ENCODE data around the gene FAM185A. TPM values are rescaled to one million over a fixed set of nuclear protein-coding genes. Genes with fewer than 3 reads are reported as not detected.

Gene FAM185A
- total and polyA plus RNA-seq, 2 of the 8 experiments (the other 6 are each of a cell fraction or from before 2014, with no cell fraction given) = 5.2 to 6.6 TPM

DNA sequence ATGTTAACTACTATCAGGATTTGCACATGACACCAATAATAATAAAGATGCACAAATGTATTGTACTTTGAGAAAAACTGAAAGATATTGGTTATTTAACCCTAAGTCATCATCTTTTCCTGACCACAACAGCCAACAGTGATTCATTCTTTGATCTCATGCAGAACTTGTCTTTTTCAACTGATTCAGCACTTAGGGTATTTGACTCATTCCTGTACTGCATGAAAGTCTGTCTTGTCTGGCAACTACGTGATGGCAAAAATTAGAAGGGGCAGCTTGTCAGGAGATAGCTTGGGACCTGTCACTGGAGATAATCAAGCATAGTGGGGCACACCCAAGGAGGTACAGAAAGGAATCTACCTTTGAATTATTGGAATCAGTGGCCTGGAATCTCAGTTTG, 86.2 kb downstream of the FAM185A start:
- WGBS, 2 experiments (ENCODE audit: extremely low coverage in 1 of 2, insufficient coverage in 1 of 2, insufficient read length in 1 of 2, insufficient replicate concordance in 2 of 2, low coverage in 1 of 2, low lambda C conversion rate in 2 of 2, missing lambda C conversion rate in 1 of 2) = 88% methylated on average over 1 of the region's 1 CpG; no CpG with 5 or more reads in 1 of the 2 experiments
- no peak overlapping the region for H3K9ac ChIP-seq (replicated peaks in 1 of 4; ENCODE audit: extremely low read depth in 1 of 4, low read depth in 3 of 4, low read length in 3 of 4)
- no peaks in the 10 kb centered on the region for H4K20me1 ChIP-seq (replicated peaks in 1 of 2; ENCODE audit: control insufficient read depth in 1 of 2, insufficient read depth in 2 of 2, low read length in 2 of 2)
- no peaks in the 10 kb centered on the region for H3K79me2 ChIP-seq (ENCODE audit: control insufficient read depth in 1 of 2, insufficient read depth in 2 of 2, low read length in 2 of 2)
- no peak overlapping the region for H2BK5ac ChIP-seq (ENCODE audit: low read depth, low read length)
- H4K91ac ChIP-seq (replicated peaks; ENCODE audit: insufficient read length, low read length) = no peak overlapping the region
- TF ChIP-seq, protein P1, sequence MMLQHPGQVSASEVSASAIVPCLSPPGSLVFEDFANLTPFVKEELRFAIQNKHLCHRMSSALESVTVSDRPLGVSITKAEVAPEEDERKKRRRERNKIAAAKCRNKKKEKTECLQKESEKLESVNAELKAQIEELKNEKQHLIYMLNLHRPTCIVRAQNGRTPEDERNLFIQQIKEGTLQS (IDR thresholded peaks at IDR 0.05; ENCODE audit: insufficient read depth, low read depth, low read length) = no peak
- TF ChIP-seq GABPA (IDR thresholded peaks at IDR 0.05; ENCODE audit: borderline replicate concordance, insufficient read depth, low read length) = no peak
- TF ChIP-seq, protein P2, sequence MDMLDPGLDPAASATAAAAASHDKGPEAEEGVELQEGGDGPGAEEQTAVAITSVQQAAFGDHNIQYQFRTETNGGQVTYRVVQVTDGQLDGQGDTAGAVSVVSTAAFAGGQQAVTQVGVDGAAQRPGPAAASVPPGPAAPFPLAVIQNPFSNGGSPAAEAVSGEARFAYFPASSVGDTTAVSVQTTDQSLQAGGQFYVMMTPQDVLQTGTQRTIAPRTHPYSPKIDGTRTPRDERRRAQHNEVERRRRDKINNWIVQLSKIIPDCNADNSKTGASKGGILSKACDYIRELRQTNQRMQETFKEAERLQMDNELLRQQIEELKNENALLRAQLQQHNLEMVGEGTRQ (IDR thresholded peaks at IDR 0.05; ENCODE audit: low read length) = no peak
- no peak for TF ChIP-seq HDAC6 (IDR thresholded peaks at IDR 0.05; ENCODE audit: low read depth, low read length)
- no peak for TF ChIP-seq TEAD4 (IDR thresholded peaks at IDR 0.05; ENCODE audit: low read depth, low read length)
- no peak for TF ChIP-seq RFX5 (IDR thresholded peaks at IDR 0.05; ENCODE audit: borderline replicate concordance, low read depth, low read length)
- TF ChIP-seq SIRT6 (IDR thresholded peaks at IDR 0.05; ENCODE audit: low read length) = no peak
- no peak for TF ChIP-seq RAD21 (IDR thresholded peaks at IDR 0.05 in 1 of 2, conservative IDR thresholded peaks at IDR 0.05 in 1 of 2; ENCODE audit: low read depth in 2 of 2, low read length in 2 of 2)
- TF ChIP-seq HDAC2 (IDR thresholded peaks at IDR 0.05; ENCODE audit: borderline replicate concordance in 1 of 2, low read depth in 2 of 2, low read length in 2 of 2) = no peak
- FAIRE-seq = no peak
- H3K4ac ChIP-seq (replicated peaks; ENCODE audit: insufficient read length, low read depth, low read length) = no peak overlapping the region
- ChIA-PET POLR2A (ENCODE audit: partially characterized antibody) (no interaction called here), CTCF (ENCODE audit: partially characterized antibody) (no interaction called here)
- no peaks in the 10 kb centered on the region for H3K23me2 ChIP-seq (ENCODE audit: low read depth, low read length)
- H2AK5ac ChIP-seq (ENCODE audit: low read depth, low read length) = no peak overlapping the region
- H2BK20ac ChIP-seq (ENCODE audit: low read length) = no peak overlapping the region
- H3K4me3 ChIP-seq (ENCODE audit: extremely low read depth in 1 of 4, insufficient read depth in 2 of 4, low read depth in 3 of 4, low read length in 4 of 4) = no peak overlapping the region
- H3K79me1 ChIP-seq (ENCODE audit: low read depth, low read length) = no peaks in the 10 kb centered on the region
- no peak overlapping the region for H3K4me2 ChIP-seq (ENCODE audit: insufficient read depth in 1 of 2, low read depth in 2 of 2, low read length in 2 of 2)
- no peak overlapping the region for H3K14ac ChIP-seq (ENCODE audit: insufficient read length)
- no peak overlapping the region for H4K5ac ChIP-seq (ENCODE audit: insufficient read length, low read depth, low read length)
- H3K27me3 ChIP-seq (replicated peaks in 1 of 4; ENCODE audit: control insufficient read depth in 3 of 4, extremely low read depth in 1 of 4, insufficient read depth in 3 of 4, low read length in 3 of 4) = peaks cover 0 to 1% (median 0%) of the 10 kb centered on the region in 4 experiments; a peak in 1 of 7 replicates
- no peaks in the 10 kb centered on the region for H3K9me3 ChIP-seq (ENCODE audit: insufficient read depth in 2 of 2, low read depth in 1 of 2, low read length in 1 of 2)
- no peak overlapping the region for H2BK120ac ChIP-seq (replicated peaks; ENCODE audit: low read depth, low read length)
- no peak overlapping the region for H2BK15ac ChIP-seq (ENCODE audit: low read length)
- no peak overlapping the region for H2AFZ ChIP-seq (ENCODE audit: low read length)
- H2BK12ac ChIP-seq (ENCODE audit: low read depth, low read length) = no peak overlapping the region
- DNase-seq (ENCODE audit: low read depth in 1 of 2, low spot score in 2 of 2) = no peak
- no peak overlapping the region for H3K56ac ChIP-seq (replicated peaks; ENCODE audit: insufficient read length, low read depth, low read length)
- no peak overlapping the region for H4K8ac ChIP-seq (ENCODE audit: extremely low read depth, insufficient read depth, low read length)
- H3K23ac ChIP-seq (ENCODE audit: insufficient read length) = no peak overlapping the region
- 0 out of 8 replicates have a peak, but pooled peaks cover 0 to 3% (median 0%) of the 10 kb centered on the region in 4 experiments for H3K36me3 ChIP-seq (ENCODE audit: control insufficient read depth in 2 of 4, insufficient read depth in 4 of 4, low read length in 3 of 4)
- H3K4me1 ChIP-seq (replicated peaks in 1 of 4; ENCODE audit: control insufficient read depth in 3 of 4, insufficient read depth in 4 of 4, low read length in 3 of 4) = no peaks in the 10 kb centered on the region
- H3K18ac ChIP-seq (ENCODE audit: extremely low read depth, low read length) = no peak overlapping the region
- no peak overlapping the region for H3K27ac ChIP-seq (ENCODE audit: low read depth, low read length)

Measured in H1 (cell line).